GM12878 (cell line): ENCODE measurements around the gene PDS5A. TPM values are rescaled to one million over a fixed set of nuclear protein-coding genes. Genes with fewer than 3 reads are reported as not detected.

ENCODE experiments used
- ATAC-seq: fragments of 200-7000 bp; cut with Tn5 transposase; 3 replicates; pipeline ENCODE4 v1.9.1; 2020; ENCODE audit warnings: mild to moderate bottlenecking, moderate library complexity
- BruUV-seq: library from RNA; stranded (reverse); fragments of 400-500 nt; replicated peaks from 2 replicates; lab custom pipeline; 2021; lab: Mats Ljungman, UMichigan
- CTCF ChIA-PET: fragments of 300-600 bp; sonication (Branson Sonifier 250); formaldehyde crosslinking; extraction: SDS; loops from one replicate; lab custom pipeline; 2021; ENCODE audit warnings: inconsistent platforms; lab: Yijun Ruan, JAX
- POLR2A ChIA-PET: fragments of 350-600 bp; formaldehyde crosslinking; extraction: SDS; loops from one replicate; lab custom pipeline; 2021; ENCODE audit warnings: inconsistent platforms; lab: Charles Lee
- RAD21 ChIA-PET: fragments of 300-600 bp; sonication (Branson Sonifier 250); formaldehyde crosslinking; loops from one replicate; lab custom pipeline; 2023; ENCODE audit warnings: antibody characterized with exemption; ENCODE audit not compliant: unreplicated experiment; lab: Charles Lee
- SMC1A ChIA-PET: fragments of 300-600 bp; sonication (Branson Sonifier 250); formaldehyde crosslinking; loops from one replicate; lab custom pipeline; 2023; ENCODE audit not compliant: unreplicated experiment, uncharacterized antibody; lab: Charles Lee
- DNase-seq: peaks from one replicate; pipeline ENCODE4 v3.0.0-alpha.2; 2011; ENCODE audit warnings: low read depth, low spot score
- FAIRE-seq: peaks from 3 replicates; lab custom pipeline; 2011; peaks lifted over from hg19 to GRCh38; lab: Jason Lieb, UNC
- H2AFZ ChIP-seq: 2 replicates; pipeline ENCODE4 v1.6.0; 2011; ENCODE audit warnings: low read depth, low read length, control low read depth; ENCODE audit not compliant: control insufficient read depth
- H3K27ac ChIP-seq: 2 replicates; pipeline ENCODE4 v1.5.1; 2011; ENCODE audit warnings: control low read depth; ENCODE audit not compliant: control insufficient read depth, insufficient read depth
- H3K27me3 ChIP-seq, 2 experiments: replicated peaks in 1 of 2; 2 replicates each; pipeline versions ENCODE4 v1.6.0 to v1.6.1; 2011; ENCODE audit warnings: low read length in 1 of 2; ENCODE audit not compliant: control insufficient read depth in 2 of 2, insufficient read depth in 2 of 2
- H3K36me3 ChIP-seq, 2 experiments: 2 replicates each; pipeline ENCODE4 v1.5.1; 2011; ENCODE audit warnings: low read length in 1 of 2; ENCODE audit not compliant: control insufficient read depth in 2 of 2, insufficient read depth in 2 of 2
- H3K4me1 ChIP-seq: 2 replicates; pipeline ENCODE4 v1.6.1; 2011; ENCODE audit warnings: mild to moderate bottlenecking, low read length, moderate library complexity, mixed read lengths; ENCODE audit not compliant: control insufficient read depth, insufficient read depth
- H3K4me2 ChIP-seq: 2 replicates; pipeline ENCODE4 v1.6.0; 2011; ENCODE audit warnings: control low read depth; ENCODE audit not compliant: control insufficient read depth, insufficient read depth
- H3K4me3 ChIP-seq: fragments of 200-600 bp; sonication (generic); 2 replicates; pipeline ENCODE4 v1.5.1; 2016
- H3K79me2 ChIP-seq: 2 replicates; pipeline ENCODE4 v1.6.0; 2011; ENCODE audit warnings: low read length; ENCODE audit not compliant: control insufficient read depth, insufficient read depth
- H3K9ac ChIP-seq: 2 replicates; pipeline ENCODE4 v1.8.0; 2011; ENCODE audit warnings: low read length, control low read depth, mixed read lengths; ENCODE audit not compliant: control insufficient read depth, insufficient read depth
- H3K9me3 ChIP-seq: replicated peaks from 3 replicates; pipeline ENCODE4 v1.5.1; 2011; ENCODE audit warnings: mild to moderate bottlenecking, low read length; ENCODE audit not compliant: control insufficient read depth, insufficient read depth
- H4K20me1 ChIP-seq: 2 replicates; pipeline ENCODE4 v1.6.0; 2011; ENCODE audit not compliant: control insufficient read depth, insufficient read depth
- CBFB ChIP-seq: IDR thresholded peaks from 2 replicates; pipeline ENCODE4 v1.6.1; 2016; ENCODE audit warnings: antibody characterized with exemption, low read depth
- HDAC2 ChIP-seq: fragments of 200-600 bp; sonication (generic); IDR thresholded peaks from 2 replicates; pipeline ENCODE4 v1.6.1; 2017
- IKZF2 ChIP-seq, 2 experiments: fragments of 450-650 bp; IDR thresholded peaks; 2 replicates each; pipeline ENCODE4 v1.6.1; 2017; ENCODE audit warnings: mild to moderate bottlenecking in 2 of 2, moderate library complexity in 2 of 2
- STAT3 ChIP-seq: IDR thresholded peaks from 2 replicates; pipeline ENCODE4 v1.6.1; 2011; ENCODE audit warnings: low read depth, low read length, improper control_type of control experiment
- TCF3 ChIP-seq: IDR thresholded peaks from 2 replicates; pipeline ENCODE4 v1.6.1; 2012; ENCODE audit warnings: low read depth, mild to moderate bottlenecking, low read length, borderline replicate concordance; ENCODE audit not compliant: insufficient read depth
- WRNIP1 ChIP-seq: IDR thresholded peaks from 2 replicates; pipeline ENCODE4 v1.6.1; 2011; ENCODE audit warnings: low read depth, low read length, improper control_type of control experiment, borderline replicate concordance
- ZNF217 ChIP-seq: fragments of 450-650 bp; IDR thresholded peaks from 2 replicates; pipeline ENCODE4 v1.6.1; 2017; ENCODE audit warnings: antibody characterized with exemption, mild to moderate bottlenecking
- WGBS: methylation state at CpG from one replicate; pipeline ENCODE4 v1.1.6; 2016; ENCODE audit warnings: low lambda C conversion rate; ENCODE audit not compliant: insufficient replicate concordance, insufficient coverage; ENCODE audit errors: missing lambda C conversion rate; 5-methylcytosine and 5-hydroxymethylcytosine counted together
- in situ Hi-C: fragments of 300-500 bp; cut with MboI; formaldehyde crosslinking; loops from 9 replicates; pipeline ENCODE4 v1.14.3; 2018; ENCODE audit warnings: mixed read lengths
- intact Hi-C: fragments of 100-400 bp; cut with micrococcal nuclease; formaldehyde crosslinking; loops from one replicate; pipeline ENCODE4 v1.14.2; 2022; ENCODE audit not compliant: unreplicated experiment
- polyA plus RNA-seq, 11 experiments: library from polyadenylated mRNA; depleted of rRNA in 4 of 11; unstranded in 6 of 11; stranded (reverse) in 5 of 11; fragments of >200 nt; fragmentation: Nextera tagmentation in 4 of 11; fragmentation: Illumina TruSeq in 1 of 11; extraction: Ambion mirVana in 4 of 11; extraction: Trizol in 1 of 11; gene quantifications; 1 replicate in 1 of 11; 2 replicates in 10 of 11; pipeline versions ENCODE4 v1.2.1 to v1.2.3, GENCODE V29; 2011 to 2016; ENCODE audit warnings: inconsistent platforms in 2 of 11, missing spikeins in 2 of 11, low read depth in 1 of 11
- total RNA-seq, 4 experiments: library from RNA; depleted of rRNA in 3 of 4; stranded (reverse); fragments of >200 nt in 3 of 4; fragmentation: Illumina TruSeq in 1 of 4; extraction: Trizol in 1 of 4; gene quantifications; 2 replicates each; pipeline versions ENCODE4 v1.2.1 to v1.2.3, GENCODE V29; 2013 to 2021
- TF ChIP-seq, protein P1 (sequence below): IDR thresholded peaks from 2 replicates; pipeline ENCODE4 v1.6.1; 2012; ENCODE audit warnings: mild to moderate bottlenecking, low read depth, low read length
- TF ChIP-seq, protein P2 (sequence below): fragments of 450-650 bp; IDR thresholded peaks from 2 replicates; pipeline ENCODE4 v1.6.1; 2018; ENCODE audit warnings: borderline replicate concordance, mild to moderate bottlenecking; ENCODE audit not compliant: partially characterized antibody
- TF ChIP-seq, protein P3 (sequence below): fragments of 450-650 bp; IDR thresholded peaks from 2 replicates; pipeline ENCODE4 v1.6.1; 2018; ENCODE audit warnings: mild to moderate bottlenecking, low read depth, moderate library complexity; ENCODE audit not compliant: partially characterized antibody

The PDS5A gene
- total and polyA plus RNA-seq, 10 of the 15 experiments (the other 5 are each of a cell fraction or from before 2014, with no cell fraction given): 13.7 to 69.7 (median 52.3) TPM

DNA sequence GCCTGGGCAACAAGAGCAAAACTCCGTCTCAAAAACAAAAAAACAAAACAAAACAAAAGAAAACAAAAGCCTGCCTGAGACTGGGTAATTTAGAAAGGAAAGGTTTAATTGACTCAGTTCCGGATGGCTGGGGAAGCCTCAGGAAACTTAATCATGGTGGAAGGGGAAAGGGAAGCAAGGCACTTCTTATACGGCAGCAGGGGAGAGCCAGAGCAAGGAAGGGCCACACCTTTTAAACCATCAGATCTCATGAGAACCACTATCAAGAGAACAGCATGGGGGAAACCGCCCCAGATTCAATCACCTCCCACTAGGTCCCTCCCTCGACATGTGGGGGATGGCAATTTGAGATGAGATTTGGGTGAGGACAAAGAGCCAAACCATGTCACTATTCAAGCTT, 157.5 kb downstream of the PDS5A start (continued):
- TF ChIP-seq, protein P1, sequence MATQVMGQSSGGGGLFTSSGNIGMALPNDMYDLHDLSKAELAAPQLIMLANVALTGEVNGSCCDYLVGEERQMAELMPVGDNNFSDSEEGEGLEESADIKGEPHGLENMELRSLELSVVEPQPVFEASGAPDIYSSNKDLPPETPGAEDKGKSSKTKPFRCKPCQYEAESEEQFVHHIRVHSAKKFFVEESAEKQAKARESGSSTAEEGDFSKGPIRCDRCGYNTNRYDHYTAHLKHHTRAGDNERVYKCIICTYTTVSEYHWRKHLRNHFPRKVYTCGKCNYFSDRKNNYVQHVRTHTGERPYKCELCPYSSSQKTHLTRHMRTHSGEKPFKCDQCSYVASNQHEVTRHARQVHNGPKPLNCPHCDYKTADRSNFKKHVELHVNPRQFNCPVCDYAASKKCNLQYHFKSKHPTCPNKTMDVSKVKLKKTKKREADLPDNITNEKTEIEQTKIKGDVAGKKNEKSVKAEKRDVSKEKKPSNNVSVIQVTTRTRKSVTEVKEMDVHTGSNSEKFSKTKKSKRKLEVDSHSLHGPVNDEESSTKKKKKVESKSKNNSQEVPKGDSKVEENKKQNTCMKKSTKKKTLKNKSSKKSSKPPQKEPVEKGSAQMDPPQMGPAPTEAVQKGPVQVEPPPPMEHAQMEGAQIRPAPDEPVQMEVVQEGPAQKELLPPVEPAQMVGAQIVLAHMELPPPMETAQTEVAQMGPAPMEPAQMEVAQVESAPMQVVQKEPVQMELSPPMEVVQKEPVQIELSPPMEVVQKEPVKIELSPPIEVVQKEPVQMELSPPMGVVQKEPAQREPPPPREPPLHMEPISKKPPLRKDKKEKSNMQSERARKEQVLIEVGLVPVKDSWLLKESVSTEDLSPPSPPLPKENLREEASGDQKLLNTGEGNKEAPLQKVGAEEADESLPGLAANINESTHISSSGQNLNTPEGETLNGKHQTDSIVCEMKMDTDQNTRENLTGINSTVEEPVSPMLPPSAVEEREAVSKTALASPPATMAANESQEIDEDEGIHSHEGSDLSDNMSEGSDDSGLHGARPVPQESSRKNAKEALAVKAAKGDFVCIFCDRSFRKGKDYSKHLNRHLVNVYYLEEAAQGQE: no peak
- TF ChIP-seq, protein P2, sequence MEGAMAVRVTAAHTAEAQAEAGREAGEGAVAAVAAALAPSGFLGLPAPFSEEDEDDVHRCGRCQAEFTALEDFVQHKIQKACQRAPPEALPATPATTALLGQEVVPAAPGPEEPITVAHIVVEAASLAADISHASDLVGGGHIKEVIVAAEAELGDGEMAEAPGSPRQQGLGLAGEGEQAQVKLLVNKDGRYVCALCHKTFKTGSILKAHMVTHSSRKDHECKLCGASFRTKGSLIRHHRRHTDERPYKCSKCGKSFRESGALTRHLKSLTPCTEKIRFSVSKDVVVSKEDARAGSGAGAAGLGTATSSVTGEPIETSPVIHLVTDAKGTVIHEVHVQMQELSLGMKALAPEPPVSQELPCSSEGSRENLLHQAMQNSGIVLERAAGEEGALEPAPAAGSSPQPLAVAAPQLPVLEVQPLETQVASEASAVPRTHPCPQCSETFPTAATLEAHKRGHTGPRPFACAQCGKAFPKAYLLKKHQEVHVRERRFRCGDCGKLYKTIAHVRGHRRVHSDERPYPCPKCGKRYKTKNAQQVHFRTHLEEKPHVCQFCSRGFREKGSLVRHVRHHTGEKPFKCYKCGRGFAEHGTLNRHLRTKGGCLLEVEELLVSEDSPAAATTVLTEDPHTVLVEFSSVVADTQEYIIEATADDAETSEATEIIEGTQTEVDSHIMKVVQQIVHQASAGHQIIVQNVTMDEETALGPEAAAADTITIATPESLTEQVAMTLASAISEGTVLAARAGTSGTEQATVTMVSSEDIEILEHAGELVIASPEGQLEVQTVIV: no peak

DNA sequence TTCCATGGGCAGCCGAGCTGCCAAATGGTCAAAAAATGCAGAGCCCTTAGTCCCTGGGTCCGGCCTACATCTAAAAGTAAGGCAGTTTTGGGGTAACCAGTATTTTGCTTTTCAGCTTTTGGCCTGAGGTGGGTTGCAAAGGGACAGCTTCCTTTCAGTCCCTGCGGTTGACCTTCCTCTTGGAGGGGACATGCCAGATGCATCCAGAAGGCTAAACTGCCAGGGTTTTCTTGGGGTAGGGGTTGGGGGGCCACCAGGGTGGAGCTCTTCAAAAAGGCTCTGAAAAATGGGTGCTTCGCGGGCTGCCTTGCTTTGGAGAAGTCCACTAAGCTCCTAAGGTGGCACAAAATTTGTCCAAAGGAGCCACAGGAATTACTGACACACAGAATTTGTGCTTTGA, 159.1 kb downstream of the PDS5A start:
- H3K9ac ChIP-seq: no peak overlapping the region
- no peaks in the 10 kb centered on the region; a peak in 1 of 4 replicates for H3K36me3 ChIP-seq
- no peak overlapping the region for H3K4me3 ChIP-seq
- no peak overlapping the region for H3K4me2 ChIP-seq
- no peaks in the 10 kb centered on the region for H3K79me2 ChIP-seq
- no peak for FAIRE-seq
- ChIA-PET SMC1A (interaction anchor here (0.8 to 1.2 kb wide), 4 partner anchors 9 to 306 kb away, joined by 3 to 6 read pairs (median 4); no protein-coding TSS in a partner anchor), CTCF (no interaction called here), RAD21 (no interaction called here), POLR2A (interaction anchor here (0.6 to 1.1 kb wide), 2 partner anchors 10 to 600 kb away, joined by 3 read pairs; no protein-coding TSS in a partner anchor)
- no peaks in the 10 kb centered on the region for H3K4me1 ChIP-seq
- H3K27ac ChIP-seq: no peak overlapping the region
- H3K9me3 ChIP-seq: no peaks in the 10 kb centered on the region; the same call in 2 of the 3 replicates
- in situ Hi-C loops (no loop called here), intact Hi-C loops (no loop called here)
- BruUV-seq: no TSS peak
- H4K20me1 ChIP-seq: no peaks in the 10 kb centered on the region
- no peak for DNase-seq
- ATAC-seq: no peak
- no peaks in the 10 kb centered on the region for H3K27me3 ChIP-seq
- WGBS: 90% methylated on average over 5 of the region's 5 CpGs
- no peak overlapping the region for H2AFZ ChIP-seq
- TF ChIP-seq HDAC2 (no peak), CBFB (no peak), IKZF2 (IDR thresholded peaks at IDR 0.05) (no peak), STAT3 (no peak), TCF3 (no peak), WRNIP1 (no peak), ZNF217 (no peak)
- TF ChIP-seq, protein P3, sequence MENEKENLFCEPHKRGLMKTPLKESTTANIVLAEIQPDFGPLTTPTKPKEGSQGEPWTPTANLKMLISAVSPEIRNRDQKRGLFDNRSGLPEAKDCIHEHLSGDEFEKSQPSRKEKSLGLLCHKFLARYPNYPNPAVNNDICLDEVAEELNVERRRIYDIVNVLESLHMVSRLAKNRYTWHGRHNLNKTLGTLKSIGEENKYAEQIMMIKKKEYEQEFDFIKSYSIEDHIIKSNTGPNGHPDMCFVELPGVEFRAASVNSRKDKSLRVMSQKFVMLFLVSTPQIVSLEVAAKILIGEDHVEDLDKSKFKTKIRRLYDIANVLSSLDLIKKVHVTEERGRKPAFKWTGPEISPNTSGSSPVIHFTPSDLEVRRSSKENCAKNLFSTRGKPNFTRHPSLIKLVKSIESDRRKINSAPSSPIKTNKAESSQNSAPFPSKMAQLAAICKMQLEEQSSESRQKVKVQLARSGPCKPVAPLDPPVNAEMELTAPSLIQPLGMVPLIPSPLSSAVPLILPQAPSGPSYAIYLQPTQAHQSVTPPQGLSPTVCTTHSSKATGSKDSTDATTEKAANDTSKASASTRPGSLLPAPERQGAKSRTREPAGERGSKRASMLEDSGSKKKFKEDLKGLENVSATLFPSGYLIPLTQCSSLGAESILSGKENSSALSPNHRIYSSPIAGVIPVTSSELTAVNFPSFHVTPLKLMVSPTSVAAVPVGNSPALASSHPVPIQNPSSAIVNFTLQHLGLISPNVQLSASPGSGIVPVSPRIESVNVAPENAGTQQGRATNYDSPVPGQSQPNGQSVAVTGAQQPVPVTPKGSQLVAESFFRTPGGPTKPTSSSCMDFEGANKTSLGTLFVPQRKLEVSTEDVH: no peak
